ENCODE data around the gene LSM5.
"Not testable (repeated sequence)": the region's sequence is repeated elsewhere in the genome, so short reads cannot be mapped to it uniquely, and the experiment has no call there.

Gene LSM5

DNA sequence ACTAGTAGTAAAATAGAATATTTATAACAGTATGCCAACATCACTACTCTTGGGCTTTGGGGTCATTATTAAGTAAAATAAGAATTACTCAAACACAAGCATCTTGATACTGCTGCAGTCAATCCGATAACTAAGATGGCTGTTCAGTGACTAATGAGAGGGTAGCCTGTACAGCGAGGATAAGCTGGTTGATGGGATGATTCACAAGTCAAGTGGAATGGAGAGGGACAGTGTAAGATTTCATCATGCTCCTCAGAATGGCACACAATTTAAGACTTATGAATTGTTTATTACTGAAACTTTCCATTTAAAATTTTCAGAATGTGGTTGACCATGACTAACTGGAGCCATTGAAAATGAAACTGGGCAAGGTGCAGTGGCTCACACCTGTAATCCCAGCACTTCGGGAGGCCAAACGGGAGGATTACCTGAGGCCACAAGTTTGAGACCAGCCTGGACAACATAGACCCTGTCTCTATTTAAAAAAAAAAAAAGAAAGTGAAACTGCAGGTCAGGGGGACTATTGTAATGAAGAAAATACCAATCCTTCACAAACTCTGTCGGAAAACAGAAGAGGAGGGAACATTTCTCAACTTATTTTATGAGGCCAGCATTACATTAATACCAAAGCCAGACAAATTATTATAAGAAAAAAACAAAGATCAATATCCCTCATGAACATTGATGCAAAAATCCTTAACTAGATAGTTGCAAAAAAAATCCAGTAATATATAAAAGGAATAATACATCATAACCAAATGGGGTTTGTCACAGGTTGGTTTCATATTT, 16.3 kb upstream of the LSM5 start:
- H3K4me3 ChIP-seq (ENCODE audit: insufficient read length, low read depth): no peak overlapping the region
- H3K27me3 ChIP-seq (ENCODE audit: insufficient read depth, insufficient read length): no peaks in the 10 kb centered on the region
- no peak for TF ChIP-seq SUZ12 (IDR thresholded peaks at IDR 0.05; ENCODE audit: extremely low read depth, insufficient read depth, insufficient read length)
- TF ChIP-seq YY1 (IDR thresholded peaks at IDR 0.05; ENCODE audit: insufficient read depth, insufficient read length): no peak
- no peak for TF ChIP-seq ZNF274 (IDR thresholded peaks at IDR 0.05; ENCODE audit: low read depth, low read length)
- H3K9me3 ChIP-seq (ENCODE audit: insufficient read depth, low read length): peaks cover 22% of the 10 kb centered on the region
- peaks cover 3% of the 10 kb centered on the region for H3K36me3 ChIP-seq (ENCODE audit: insufficient read depth, insufficient read length, low read length)
- no peak for DNase-seq (ENCODE audit: low read depth, low spot score)
- H3K4me1 ChIP-seq (ENCODE audit: insufficient read depth, insufficient read length): no peaks in the 10 kb centered on the region
- no peak overlapping the region for H3K9ac ChIP-seq (ENCODE audit: insufficient read length, low read depth)

DNA sequence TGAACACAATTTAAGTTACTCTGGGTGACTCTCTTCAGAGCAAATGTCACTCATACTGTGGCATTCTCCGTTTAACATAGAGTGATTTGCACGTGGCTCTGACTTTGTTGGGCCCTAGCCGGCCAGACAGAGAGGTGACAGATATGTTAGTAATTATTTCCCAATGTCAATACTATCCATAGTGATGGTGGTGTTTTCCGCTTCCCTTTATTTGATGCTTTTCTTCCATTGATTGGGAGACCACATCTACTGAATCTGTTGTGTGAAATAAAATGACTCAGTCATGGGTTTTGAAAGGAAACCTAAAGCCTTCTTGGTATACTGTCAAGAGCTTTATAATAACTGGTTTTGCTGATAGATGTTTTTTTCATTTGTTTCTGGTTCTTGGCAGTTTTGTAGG, 12.5 kb upstream of the LSM5 start:
- Histone ChIP-seq H3K4me1 (ENCODE audit: insufficient read depth, insufficient read length) (no peaks in the 10 kb centered on the region), H3K27me3 (ENCODE audit: insufficient read depth, insufficient read length) (no peaks in the 10 kb centered on the region), H3K9ac (ENCODE audit: insufficient read length, low read depth) (no peak overlapping the region), H3K4me3 (ENCODE audit: insufficient read length, low read depth) (no peak overlapping the region), H3K9me3 (ENCODE audit: insufficient read depth, low read length) (peaks cover 18% of the 10 kb centered on the region; the same call in 1 of the 2 replicates), H3K36me3 (ENCODE audit: insufficient read depth, insufficient read length, low read length) (peaks cover 5% of the 10 kb centered on the region)
- TF ChIP-seq SUZ12 (IDR thresholded peaks at IDR 0.05; ENCODE audit: extremely low read depth, insufficient read depth, insufficient read length) (no peak), ZNF274 (IDR thresholded peaks at IDR 0.05; ENCODE audit: low read depth, low read length) (no peak), YY1 (IDR thresholded peaks at IDR 0.05; ENCODE audit: insufficient read depth, insufficient read length) (no peak)
- DNase-seq (ENCODE audit: low read depth, low spot score): no peak

DNA sequence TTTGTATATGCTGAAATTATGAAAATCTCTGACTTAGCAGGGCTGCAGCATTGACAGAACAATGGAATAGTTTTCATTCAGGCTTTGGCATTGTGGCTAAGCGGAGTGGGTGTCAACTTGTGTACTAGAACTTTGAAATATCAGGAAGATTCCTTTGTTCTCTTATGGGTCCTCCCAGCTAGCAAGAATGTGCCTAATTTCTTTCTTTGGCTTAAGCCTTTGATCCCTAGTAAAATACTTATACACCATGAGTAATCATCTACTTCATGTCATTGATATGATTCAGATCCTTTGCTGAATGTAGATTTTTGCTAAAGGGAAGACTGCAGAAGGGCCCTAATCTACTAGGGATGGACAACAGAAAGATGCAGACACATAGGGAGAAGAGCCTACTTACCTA, 11.3 kb upstream of the LSM5 start:
- TF ChIP-seq ZNF274 (IDR thresholded peaks at IDR 0.05; ENCODE audit: low read depth, low read length) (no peak), SUZ12 (IDR thresholded peaks at IDR 0.05; ENCODE audit: extremely low read depth, insufficient read depth, insufficient read length) (no peak), YY1 (IDR thresholded peaks at IDR 0.05; ENCODE audit: insufficient read depth, insufficient read length) (no peak)
- H3K36me3 ChIP-seq (ENCODE audit: insufficient read depth, insufficient read length, low read length): peaks cover 9% of the 10 kb centered on the region
- DNase-seq (ENCODE audit: low read depth, low spot score): no peak
- H3K27me3 ChIP-seq (ENCODE audit: insufficient read depth, insufficient read length): no peaks in the 10 kb centered on the region
- no peak overlapping the region for H3K9ac ChIP-seq (ENCODE audit: insufficient read length, low read depth)
- no peak overlapping the region for H3K4me3 ChIP-seq (ENCODE audit: insufficient read length, low read depth)
- H3K9me3 ChIP-seq (ENCODE audit: insufficient read depth, low read length): peaks cover 11% of the 10 kb centered on the region; the same call in 1 of the 2 replicates
- peaks cover 2% of the 10 kb centered on the region for H3K4me1 ChIP-seq (ENCODE audit: insufficient read depth, insufficient read length)

DNA sequence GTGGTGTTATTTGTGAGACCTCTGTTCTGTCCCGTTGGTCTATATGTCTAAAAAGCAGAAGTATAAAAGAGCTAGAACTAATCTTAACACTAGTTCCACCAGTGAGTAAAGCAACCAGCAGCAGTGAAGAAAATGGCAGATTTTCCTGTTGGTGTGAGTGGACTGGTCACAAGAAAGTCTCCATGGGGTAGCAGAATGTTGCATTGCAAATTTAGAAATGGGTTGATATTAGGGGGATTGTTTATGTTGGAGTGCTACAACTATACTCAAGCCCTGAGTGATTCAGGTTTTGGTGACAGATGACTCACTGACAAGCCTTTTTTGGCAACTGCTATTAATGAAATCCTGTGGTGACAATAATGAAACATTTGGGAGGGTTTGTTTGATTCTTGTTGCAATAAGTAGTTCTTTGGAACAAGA, 10.8 kb upstream of the LSM5 start:
- H3K36me3 ChIP-seq (ENCODE audit: insufficient read depth, insufficient read length, low read length): peaks cover 9% of the 10 kb centered on the region
- peaks cover 11% of the 10 kb centered on the region; the same call in 1 of the 2 replicates for H3K9me3 ChIP-seq (ENCODE audit: insufficient read depth, low read length)
- DNase-seq (ENCODE audit: low read depth, low spot score): no peak
- TF ChIP-seq ZNF274 (IDR thresholded peaks at IDR 0.05; ENCODE audit: low read depth, low read length): no peak
- no peak for TF ChIP-seq YY1 (IDR thresholded peaks at IDR 0.05; ENCODE audit: insufficient read depth, insufficient read length)
- no peak for TF ChIP-seq SUZ12 (IDR thresholded peaks at IDR 0.05; ENCODE audit: extremely low read depth, insufficient read depth, insufficient read length)
- H3K27me3 ChIP-seq (ENCODE audit: insufficient read depth, insufficient read length): no peaks in the 10 kb centered on the region
- peaks cover 2% of the 10 kb centered on the region for H3K4me1 ChIP-seq (ENCODE audit: insufficient read depth, insufficient read length)
- H3K9ac ChIP-seq (ENCODE audit: insufficient read length, low read depth): no peak overlapping the region
- no peak overlapping the region for H3K4me3 ChIP-seq (ENCODE audit: insufficient read length, low read depth)

DNA sequence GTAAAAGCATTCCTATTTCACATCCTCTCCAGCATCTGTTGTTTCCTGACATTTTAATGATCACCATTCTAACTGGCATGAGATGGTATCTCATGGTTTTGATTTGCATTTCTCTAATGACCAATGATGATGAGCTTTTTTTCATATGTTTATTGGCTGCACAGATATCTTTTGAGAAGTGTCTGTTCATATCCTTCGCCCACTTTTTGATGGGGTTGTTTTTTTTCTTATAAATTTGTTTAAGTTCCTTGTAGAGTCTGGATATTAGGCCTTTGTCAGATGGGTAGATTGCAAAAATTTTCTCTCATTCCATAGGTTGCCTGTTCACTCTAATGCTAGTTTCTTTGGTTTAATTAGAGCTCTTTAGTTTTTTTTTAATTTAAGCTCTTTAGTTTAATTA, 10.0 kb upstream of the LSM5 start:
- not testable (repeated sequence) for H3K9ac ChIP-seq (ENCODE audit: insufficient read length, low read depth); H3K4me3 ChIP-seq (ENCODE audit: insufficient read length, low read depth); H3K4me1 ChIP-seq (ENCODE audit: insufficient read depth, insufficient read length); H3K27me3 ChIP-seq (ENCODE audit: insufficient read depth, insufficient read length); DNase-seq (ENCODE audit: low read depth, low spot score); H3K36me3 ChIP-seq (ENCODE audit: insufficient read depth, insufficient read length, low read length)
- H3K9me3 ChIP-seq (ENCODE audit: insufficient read depth, low read length): peaks cover 11% of the 10 kb centered on the region; the same call in 1 of the 2 replicates

DNA sequence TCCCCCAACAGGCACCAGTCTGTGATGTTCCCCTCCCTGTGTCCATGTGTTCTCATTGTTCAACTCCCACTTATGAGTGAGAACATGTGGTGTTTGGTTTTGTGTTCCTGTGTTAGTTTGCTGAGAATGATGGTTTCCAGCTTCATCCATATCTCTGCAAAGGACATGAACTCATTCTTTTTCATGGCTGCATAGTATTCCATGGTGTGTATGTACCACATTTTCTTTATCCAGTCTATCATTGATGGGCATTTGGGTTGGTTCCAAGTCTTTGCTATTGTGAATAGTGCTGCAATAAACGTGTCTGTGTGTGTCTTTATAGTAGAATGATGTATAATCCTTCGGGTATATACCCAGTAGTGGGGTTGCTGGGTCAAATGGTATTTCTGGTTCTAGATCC, 9.6 kb upstream of the LSM5 start:
- not testable (repeated sequence) for H3K36me3 ChIP-seq (ENCODE audit: insufficient read depth, insufficient read length, low read length); DNase-seq (ENCODE audit: low read depth, low spot score); H3K4me1 ChIP-seq (ENCODE audit: insufficient read depth, insufficient read length); H3K27me3 ChIP-seq (ENCODE audit: insufficient read depth, insufficient read length); H3K4me3 ChIP-seq (ENCODE audit: insufficient read length, low read depth); H3K9ac ChIP-seq (ENCODE audit: insufficient read length, low read depth)
- H3K9me3 ChIP-seq (ENCODE audit: insufficient read depth, low read length): peaks cover 11% of the 10 kb centered on the region; the same call in 1 of the 2 replicates

DNA sequence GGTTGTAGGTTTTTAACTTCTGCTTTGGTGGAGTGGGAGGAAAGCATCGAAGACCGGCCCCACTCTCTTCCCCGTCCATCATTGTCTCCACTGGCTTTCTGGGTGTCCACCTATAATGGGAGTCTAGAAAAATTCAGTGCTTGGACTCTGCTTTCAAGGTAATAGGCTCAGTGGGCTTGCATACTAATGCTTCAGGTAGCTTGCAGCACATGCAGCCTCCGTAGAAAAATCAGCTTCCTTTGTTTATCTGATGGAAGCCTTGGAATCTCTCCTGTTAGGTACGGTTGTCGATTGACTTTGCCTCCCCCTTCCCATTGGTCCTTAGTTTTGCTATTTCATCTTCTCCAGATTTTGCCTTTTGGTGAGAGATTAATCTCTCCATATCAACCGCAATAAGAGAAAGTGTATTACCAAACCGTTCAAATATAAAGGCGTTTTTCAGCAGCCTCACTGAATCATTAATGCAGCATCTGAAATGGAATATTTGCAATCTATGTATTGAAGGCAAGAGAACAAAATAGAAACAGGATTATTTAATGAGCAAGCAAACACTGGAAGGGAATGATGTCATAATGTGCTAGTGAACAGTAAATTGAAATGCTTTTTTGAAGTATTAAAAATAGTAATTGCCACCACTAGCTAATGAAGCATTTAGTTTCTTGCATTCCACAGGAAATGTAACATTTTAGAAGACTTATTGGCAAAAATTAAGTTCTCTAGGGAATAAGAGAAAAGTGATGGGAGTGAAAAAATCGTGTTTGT, 6.1 kb upstream of the LSM5 start:
- Histone ChIP-seq H3K27me3 (ENCODE audit: insufficient read depth, insufficient read length) (no peaks in the 10 kb centered on the region), H3K4me1 (ENCODE audit: insufficient read depth, insufficient read length) (peaks cover 2% of the 10 kb centered on the region), H3K4me3 (ENCODE audit: insufficient read length, low read depth) (peak overlapping the region; percentile 95), H3K9me3 (ENCODE audit: insufficient read depth, low read length) (peaks cover 11% of the 10 kb centered on the region; the same call in 1 of the 2 replicates), H3K9ac (ENCODE audit: insufficient read length, low read depth) (peak overlapping the region; percentile 92), H3K36me3 (ENCODE audit: insufficient read depth, insufficient read length, low read length) (peaks cover 9% of the 10 kb centered on the region)
- DNase-seq (ENCODE audit: low read depth, low spot score): no peak
- TF ChIP-seq YY1 (IDR thresholded peaks at IDR 0.05; ENCODE audit: insufficient read depth, insufficient read length) (no peak), SUZ12 (IDR thresholded peaks at IDR 0.05; ENCODE audit: extremely low read depth, insufficient read depth, insufficient read length) (no peak), ZNF274 (IDR thresholded peaks at IDR 0.05; ENCODE audit: low read depth, low read length) (no peak)
